SU-DHL-6 (cell line): Measurements from ENCODE around the gene RALY.

Source experiments
- H2AFZ ChIP-seq: fragments of 200-600 bp; sonication (generic); 2 replicates; pipeline ENCODE4 v1.6.1; 2014; ENCODE audit warnings: low read depth, mild to moderate bottlenecking, moderate library complexity, mixed read lengths, antibody characterized with exemption, low read length; ENCODE audit not compliant: severe bottlenecking
- H3F3A ChIP-seq: fragments of 200-600 bp; shearing (Covaris generic); 2 replicates; pipeline ENCODE4 v1.6.0; 2016; ENCODE audit warnings: antibody characterized with exemption, mild to moderate bottlenecking; ENCODE audit not compliant: insufficient read depth
- H3K27ac ChIP-seq: fragments of 200-600 bp; sonication (generic); 2 replicates; pipeline ENCODE4 v1.5.1; 2016; ENCODE audit warnings: low read depth, mild to moderate bottlenecking, low read length, moderate library complexity, mixed read lengths
- H3K27me3 ChIP-seq: fragments of 200-600 bp; sonication (generic), shearing (Covaris generic); 2 replicates; pipeline ENCODE4 v1.6.0; 2014; ENCODE audit warnings: mild to moderate bottlenecking, low read length
- H3K36me3 ChIP-seq: fragments of 200-600 bp; sonication (generic); 2 replicates; pipeline ENCODE4 v1.6.1; 2014; ENCODE audit warnings: mild to moderate bottlenecking, low read length, mixed read lengths
- H3K4me2 ChIP-seq: fragments of 300-600, 200-600 bp; shearing (Covaris generic), sonication (generic); 2 replicates; pipeline ENCODE4 v1.6.0; 2014; ENCODE audit warnings: low read length, low read depth, mild to moderate bottlenecking; ENCODE audit not compliant: poor library complexity, severe bottlenecking
- H3K4me3 ChIP-seq: fragments of 200-600 bp; sonication (generic); 2 replicates; pipeline ENCODE4 v1.5.1; 2014; ENCODE audit warnings: antibody characterized with exemption, low read length, mild to moderate bottlenecking, mixed read lengths; ENCODE audit not compliant: insufficient read depth, poor library complexity, severe bottlenecking
- H3K79me2 ChIP-seq: fragments of 200-600 bp; sonication (generic); 2 replicates; pipeline ENCODE4 v1.6.1; 2014; ENCODE audit warnings: mild to moderate bottlenecking, low read length, moderate library complexity; ENCODE audit not compliant: insufficient read depth
- H3K9ac ChIP-seq: fragments of 200-600 bp; sonication (generic); 2 replicates; pipeline ENCODE4 v1.7.0; 2014; ENCODE audit warnings: mild to moderate bottlenecking, low read length
- H3K9me2 ChIP-seq: fragments of 200-600 bp; sonication (generic); replicated peaks from 2 replicates; pipeline ENCODE4 v1.6.1; 2014; ENCODE audit warnings: low read length; ENCODE audit not compliant: insufficient read depth
- H3K9me3 ChIP-seq: fragments of 200-600 bp; sonication (generic); 2 replicates; pipeline ENCODE4 v1.6.1; 2014; ENCODE audit warnings: low read length, mixed read lengths; ENCODE audit not compliant: insufficient read depth
- H4K20me1 ChIP-seq: fragments of 200-600 bp; sonication (generic); 2 replicates; pipeline ENCODE4 v1.6.1; 2014; ENCODE audit warnings: low read depth, mild to moderate bottlenecking, antibody characterized with exemption, low read length, moderate library complexity, mixed read lengths
- CTCF ChIP-seq: fragments of 200-600 bp; sonication (generic); IDR thresholded peaks from one replicate; pipeline ENCODE4 v1.5.1; 2017; ENCODE audit warnings: antibody characterized with exemption, mild to moderate bottlenecking, low read length, moderate library complexity; ENCODE audit not compliant: insufficient read depth, poor library complexity, severe bottlenecking
- EZH2phosphoT487 ChIP-seq: fragments of 200-600 bp; sonication (generic), shearing (Covaris generic); conservative IDR thresholded peaks from 2 replicates; pipeline ENCODE4 v1.6.1; 2018; ENCODE audit warnings: mild to moderate bottlenecking, antibody characterized with exemption, low read length, moderate library complexity, mixed read lengths

Gene RALY

GRCh38 chr20:33969563-33969962 lies 24.1 kb upstream of the RALY start:
- no peaks in the 10 kb centered on the region for H4K20me1 ChIP-seq
- TF ChIP-seq EZH2phosphoT487, result no peak
- no peak for TF ChIP-seq CTCF
- H3K4me2 ChIP-seq, result no peak overlapping the region
- H3F3A ChIP-seq, result no peaks in the 10 kb centered on the region
- H3K27ac ChIP-seq, result no peak overlapping the region
- H3K9me3 ChIP-seq, result no peaks in the 10 kb centered on the region
- no peaks in the 10 kb centered on the region for H3K9me2 ChIP-seq
- no peak overlapping the region for H3K4me3 ChIP-seq
- no peaks in the 10 kb centered on the region for H3K36me3 ChIP-seq
- no peaks in the 10 kb centered on the region for H3K27me3 ChIP-seq
- no peak overlapping the region for H2AFZ ChIP-seq
- H3K9ac ChIP-seq, result no peak overlapping the region
- no peaks in the 10 kb centered on the region for H3K79me2 ChIP-seq

GRCh38 chr20:33970229-33970628 lies 23.5 kb upstream of the RALY start:
- Histone ChIP-seq H3K36me3 (no peaks in the 10 kb centered on the region), H3K27me3 (no peaks in the 10 kb centered on the region), H3K27ac (no peak overlapping the region), H4K20me1 (no peaks in the 10 kb centered on the region), H3F3A (no peaks in the 10 kb centered on the region), H3K4me3 (no peak overlapping the region), H3K9me3 (no peaks in the 10 kb centered on the region), H3K9ac (no peak overlapping the region), H2AFZ (no peak overlapping the region), H3K4me2 (no peak overlapping the region), H3K9me2 (no peaks in the 10 kb centered on the region), H3K79me2 (no peaks in the 10 kb centered on the region)
- TF ChIP-seq EZH2phosphoT487 (no peak), CTCF (no peak)

DNA sequence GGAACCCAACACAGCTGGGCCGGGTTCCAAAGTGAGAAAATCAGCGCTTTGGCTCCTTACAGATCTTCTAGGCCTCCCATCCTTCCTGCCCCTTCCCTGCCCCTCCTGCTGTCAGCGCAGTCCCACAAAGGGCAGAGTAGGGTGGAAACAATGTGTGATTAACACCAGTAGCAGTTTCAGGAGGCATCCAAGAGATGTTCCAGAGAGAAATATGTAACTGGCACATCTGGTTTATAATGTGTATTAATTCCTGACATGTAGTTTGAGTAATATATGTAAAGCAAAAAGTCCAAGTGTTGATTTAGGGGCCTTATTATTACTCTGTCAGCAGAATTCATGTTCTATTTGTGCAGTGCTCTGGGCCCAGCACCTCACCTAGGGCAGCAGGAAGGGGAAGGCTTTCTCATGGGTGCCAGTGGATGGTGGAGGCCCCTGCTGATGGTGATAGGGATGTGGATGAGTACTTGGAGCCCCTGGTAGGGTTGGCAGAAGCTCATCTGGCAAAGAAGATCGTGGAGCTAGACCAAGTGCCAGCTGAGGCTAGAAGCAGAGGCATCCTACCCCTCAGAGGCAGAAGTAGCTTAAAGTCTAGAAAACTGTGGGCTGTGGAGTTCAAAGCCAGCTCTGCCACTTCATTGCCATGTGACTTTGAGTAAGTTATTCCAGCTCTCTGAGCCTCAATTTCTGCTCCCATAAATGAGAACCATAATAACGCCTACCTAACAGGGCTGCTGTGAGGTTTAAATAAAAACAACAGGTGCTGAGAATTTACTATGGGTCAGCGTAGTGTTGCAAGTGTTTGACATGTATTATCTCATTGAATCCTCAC lies 22.4 kb upstream of the RALY start:
- no peaks in the 10 kb centered on the region for H3F3A ChIP-seq
- H3K9me3 ChIP-seq, result no peaks in the 10 kb centered on the region
- H3K27me3 ChIP-seq, result no peaks in the 10 kb centered on the region
- H3K27ac ChIP-seq, result no peak overlapping the region
- H2AFZ ChIP-seq, result no peak overlapping the region
- no peaks in the 10 kb centered on the region for H3K79me2 ChIP-seq
- no peak overlapping the region for H3K4me2 ChIP-seq
- H4K20me1 ChIP-seq, result no peaks in the 10 kb centered on the region
- H3K36me3 ChIP-seq, result no peaks in the 10 kb centered on the region
- TF ChIP-seq EZH2phosphoT487 (no peak), CTCF (no peak)
- no peak overlapping the region for H3K9ac ChIP-seq
- no peak overlapping the region for H3K4me3 ChIP-seq
- no peaks in the 10 kb centered on the region for H3K9me2 ChIP-seq
